Esophagus muscularis mucosa (tissue), 4 donors: Measurements from ENCODE around the gene PRDX6. TPM values are rescaled to one million over a fixed set of nuclear protein-coding genes. Genes with fewer than 3 reads are reported as not detected.

Experiments
- DNase-seq: peaks from one replicate; pipeline ENCODE4 v3.0.0-alpha.2; 2017; ENCODE audit errors: extremely low spot score
- H3K27ac ChIP-seq, 4 donors: fragments of 200-600 bp; sonication (generic); replicated peaks in 1 of 4; 1 replicate in 3 of 4; 2 replicates in 1 of 4; pipeline ENCODE4 v1.5.1; 2016 to 2019; ENCODE audit warnings: mild to moderate bottlenecking in 1 of 4
- H3K27me3 ChIP-seq, 4 donors: fragments of 200-600 bp; sonication (generic); one replicate each; pipeline versions ENCODE4 v1.5.1 to v1.6.0; 2016 to 2019
- H3K36me3 ChIP-seq, 4 donors: fragments of 200-600 bp; sonication (generic); one replicate each; pipeline ENCODE4 v1.5.1; 2016 to 2019
- H3K4me1 ChIP-seq, 4 donors: fragments of 200-600 bp; sonication (generic); one replicate each; pipeline ENCODE4 v1.5.1; 2016 to 2019
- H3K4me3 ChIP-seq, 4 donors: fragments of 200-600 bp; sonication (generic); 1 replicate in 2 of 4; 2 replicates in 2 of 4; pipeline ENCODE4 v1.5.1; 2016 to 2019; ENCODE audit warnings: mild to moderate bottlenecking in 4 of 4, moderate library complexity in 1 of 4
- H3K9me3 ChIP-seq, 4 donors: fragments of 200-600 bp; sonication (generic); 1 replicate in 3 of 4; 2 replicates in 1 of 4; pipeline ENCODE4 v1.5.1; 2016 to 2019
- CTCF ChIP-seq, 3 experiments: fragments of 200-600 bp in 2 of 3; fragments of 450-650 bp in 1 of 3; sonication (generic) in 2 of 3; IDR thresholded peaks; one replicate each; pipeline ENCODE4 v1.5.1; 2017 to 2019; ENCODE audit warnings: antibody characterized with exemption in 3 of 3, mild to moderate bottlenecking in 2 of 3, moderate library complexity in 1 of 3
- EP300 ChIP-seq: sonication (generic); formaldehyde crosslinking; IDR thresholded peaks from one replicate; pipeline ENCODE4 v1.6.1; 2017; ENCODE audit warnings: antibody characterized with exemption
- POLR2A ChIP-seq: fragments of 450-650 bp; IDR thresholded peaks from one replicate; pipeline ENCODE4 v1.6.1; 2017; ENCODE audit warnings: antibody characterized with exemption, moderate library complexity, mild to moderate bottlenecking, low read depth
- POLR2AphosphoS5 ChIP-seq, 2 donors: sonication (generic); formaldehyde crosslinking; IDR thresholded peaks; one replicate each; pipeline ENCODE4 v1.6.1; 2017; ENCODE audit warnings: antibody characterized with exemption in 2 of 2
- WGBS: methylation state at CpG from one replicate; pipeline ENCODE4 v1.1.5; 2018; 5-methylcytosine and 5-hydroxymethylcytosine counted together
- intact Hi-C: fragments of 100-400 bp; cut with DNase I; formaldehyde crosslinking; loops from one replicate; pipeline ENCODE4 v1.15.1; 2023
- total RNA-seq, 4 donors: library from RNA; depleted of rRNA; stranded (reverse); fragments of >200 nt; gene quantifications; one replicate each; pipeline versions ENCODE4 v1.1.0 to v1.2.1, GENCODE V29; 2016

Gene PRDX6
- total RNA-seq, 4 donors from 2014 or later = 319 to 529 (median 375) TPM

GRCh38 chr1:173484276-173484675 lies 7.1 kb downstream of the PRDX6 start:
- intact Hi-C loops = loop anchor here (10.0 kb wide), 1 partner anchor 231 kb away; the partner anchor contains the start of gene KLHL20
- Histone ChIP-seq H3K27ac (no peak overlapping the region), H3K27me3 (no peaks in the 10 kb centered on the region), H3K36me3 (peaks cover 75 to 88% (median 81%) of the 10 kb centered on the region in 4 donors), H3K4me3 (no peak overlapping the region), H3K9me3 (no peaks in the 10 kb centered on the region), H3K4me1 (peaks cover 20 to 26% (median 23%) of the 10 kb centered on the region in 4 donors)
- 95% methylated on average over 2 of the region's 2 CpGs for WGBS
- no peak for DNase-seq
- TF ChIP-seq EP300 (no peak), CTCF (IDR thresholded peaks at IDR 0.05) (no peak), POLR2A (no peak), POLR2AphosphoS5 (IDR thresholded peaks at IDR 0.05) (no peak)

GRCh38 chr1:173485401-173485800 lies 8.3 kb downstream of the PRDX6 start:
- H3K4me1 ChIP-seq = peaks cover 8 to 14% (median 12%) of the 10 kb centered on the region in 4 donors
- H3K27me3 ChIP-seq = no peaks in the 10 kb centered on the region
- H3K36me3 ChIP-seq = peaks cover 74 to 98% (median 84%) of the 10 kb centered on the region in 4 donors
- H3K27ac ChIP-seq = no peak overlapping the region
- no peak for DNase-seq
- intact Hi-C loops = loop anchor here (10.0 kb wide), 1 partner anchor 229 kb away; the partner anchor contains the start of gene KLHL20
- no peak overlapping the region for H3K4me3 ChIP-seq
- no peaks in the 10 kb centered on the region for H3K9me3 ChIP-seq
- whole genome bisulfite sequencing = 89% methylated on average over 7 of the region's 7 CpGs
- no peak for TF ChIP-seq CTCF (IDR thresholded peaks at IDR 0.05)
- TF ChIP-seq POLR2AphosphoS5 (IDR thresholded peaks at IDR 0.05) = no peak
- no peak for TF ChIP-seq EP300
- TF ChIP-seq POLR2A = no peak

- 83% methylated on average over 2 of the region's 2 CpGs for WGBS
- no peak overlapping the region for H3K27ac ChIP-seq
- no peak for DNase-seq
- peaks cover 55 to 87% (median 67%) of the 10 kb centered on the region in 4 donors for H3K36me3 ChIP-seq
- intact Hi-C loops = loop anchor here (10.0 kb wide), 1 partner anchor 227 kb away; the partner anchor contains the start of gene KLHL20
- H3K9me3 ChIP-seq = no peaks in the 10 kb centered on the region
- TF ChIP-seq CTCF (IDR thresholded peaks at IDR 0.05) (no peak), EP300 (no peak), POLR2AphosphoS5 (IDR thresholded peaks at IDR 0.05) (no peak), POLR2A (no peak)
- no peaks in the 10 kb centered on the region for H3K4me1 ChIP-seq
- no peak overlapping the region for H3K4me3 ChIP-seq
- no peaks in the 10 kb centered on the region for H3K27me3 ChIP-seq
Measured at GRCh38 chr1:173488001-173488400, 10.9 kb downstream of the PRDX6 start.

- Histone ChIP-seq H3K4me1 (no peaks in the 10 kb centered on the region), H3K27ac (no peak overlapping the region), H3K4me3 (no peak overlapping the region), H3K9me3 (no peaks in the 10 kb centered on the region), H3K27me3 (no peaks in the 10 kb centered on the region), H3K36me3 (peaks cover 46 to 76% (median 56%) of the 10 kb centered on the region in 4 donors)
- 86% methylated on average over 5 of the region's 5 CpGs for WGBS
- intact Hi-C loops = loop anchor here (10.0 kb wide), 1 partner anchor 226 kb away; the partner anchor contains the start of gene KLHL20
- no peak for TF ChIP-seq POLR2AphosphoS5 (IDR thresholded peaks at IDR 0.05)
- no peak for TF ChIP-seq CTCF (IDR thresholded peaks at IDR 0.05)
- no peak for TF ChIP-seq POLR2A
- TF ChIP-seq EP300 = no peak
- DNase-seq = no peak
Measured at GRCh38 chr1:173489149-173489600, 12.0 kb downstream of the PRDX6 start.
